Measurements from ENCODE around the gene MACROD2. TPM values are rescaled to one million over a fixed set of nuclear protein-coding genes. Genes with fewer than 3 reads are reported as not detected.

Gene MACROD2
- total RNA-seq, 1 experiment from 2014 or later = 1.6 TPM

DNA sequence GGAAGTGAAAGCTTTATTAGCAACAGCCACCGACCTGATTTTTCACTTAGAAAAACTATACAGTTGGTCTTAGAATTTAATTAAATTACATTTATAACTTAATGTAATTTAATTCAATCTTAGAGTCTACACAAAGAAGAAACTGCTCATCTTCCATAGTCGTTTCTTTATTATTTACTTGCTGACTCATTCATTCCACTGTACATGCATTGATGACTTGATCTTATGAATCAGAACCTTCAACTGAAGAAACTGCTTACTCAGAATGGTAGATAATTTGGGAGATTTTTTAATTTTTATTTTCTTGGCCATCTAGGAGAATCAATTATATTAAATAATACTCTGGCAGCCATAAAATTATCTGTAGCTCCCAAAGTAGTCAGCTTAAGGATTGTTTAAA, 1363.7 kb downstream of the MACROD2 start:
- H3K9me3 Mint-ChIP-seq = peaks cover 0 to 4% of the 10 kb centered on the region in 2 experiments; a peak in 2 of 5 replicates
- Histone ChIP-seq H3K9ac (ENCODE audit: extremely low read depth, insufficient read length, low read length) (no peak overlapping the region), H3K4ac (ENCODE audit: low read depth, low read length) (no peak overlapping the region), H3K23ac (ENCODE audit: insufficient read length, low read depth, low read length) (no peak overlapping the region), H3K23me2 (ENCODE audit: insufficient read length, low read depth, low read length, poor library complexity, severe bottlenecking) (no peaks in the 10 kb centered on the region), H4K20me1 (ENCODE audit: control insufficient read depth, insufficient read depth, insufficient read length) (no peaks in the 10 kb centered on the region), H3T11ph (ENCODE audit: low read length) (no peak overlapping the region), H3K14ac (ENCODE audit: insufficient read depth, low read length) (no peak overlapping the region), H4K8ac (replicated peaks; ENCODE audit: insufficient read length, low read depth, low read length) (no peak overlapping the region), H3K4me2 (ENCODE audit: insufficient read depth, insufficient read length, low read length) (no peak overlapping the region), H3K27ac (ENCODE audit: insufficient read length, low read depth, low read length) (no peak overlapping the region), H3K18ac (ENCODE audit: insufficient read length, low read depth, low read length) (no peak overlapping the region), H3K79me2 (ENCODE audit: insufficient read depth, low read length) (no peaks in the 10 kb centered on the region), H2BK20ac (ENCODE audit: low read depth, low read length, poor library complexity, severe bottlenecking) (no peak overlapping the region), H2AFZ (ENCODE audit: low read length) (no peak overlapping the region), H3K27me3 (ENCODE audit: insufficient read depth, low read length) (no peaks in the 10 kb centered on the region), H3K79me1 (ENCODE audit: insufficient read depth, low read depth, low read length, poor library complexity, severe bottlenecking) (no peaks in the 10 kb centered on the region), H4K91ac (ENCODE audit: insufficient read length, low read depth, low read length) (no peak overlapping the region), H2BK15ac (ENCODE audit: low read depth, low read length) (no peak overlapping the region), H3K9me3 (ENCODE audit: control insufficient read depth, low read depth, low read length) (no peaks in the 10 kb centered on the region), H2BK12ac (ENCODE audit: insufficient read length, low read depth, low read length) (no peak overlapping the region), H2BK5ac (ENCODE audit: insufficient read length, low read length) (no peak overlapping the region), H4K5ac (ENCODE audit: insufficient read length, low read depth, low read length) (no peak overlapping the region), H2BK120ac (ENCODE audit: low read depth, low read length, poor library complexity, severe bottlenecking) (no peak overlapping the region), H3K4me1 (ENCODE audit: insufficient read depth, low read length) (peaks cover 2% of the 10 kb centered on the region; the same call in 1 of the 2 replicates), H3K56ac (ENCODE audit: insufficient read length, low read depth, low read length) (no peak overlapping the region), H2AK5ac (ENCODE audit: insufficient read length, low read length) (no peak overlapping the region)
- no peaks in the 10 kb centered on the region for H3K27me3 Mint-ChIP-seq (ENCODE audit: low read depth)
- TF ChIP-seq, protein P1, sequence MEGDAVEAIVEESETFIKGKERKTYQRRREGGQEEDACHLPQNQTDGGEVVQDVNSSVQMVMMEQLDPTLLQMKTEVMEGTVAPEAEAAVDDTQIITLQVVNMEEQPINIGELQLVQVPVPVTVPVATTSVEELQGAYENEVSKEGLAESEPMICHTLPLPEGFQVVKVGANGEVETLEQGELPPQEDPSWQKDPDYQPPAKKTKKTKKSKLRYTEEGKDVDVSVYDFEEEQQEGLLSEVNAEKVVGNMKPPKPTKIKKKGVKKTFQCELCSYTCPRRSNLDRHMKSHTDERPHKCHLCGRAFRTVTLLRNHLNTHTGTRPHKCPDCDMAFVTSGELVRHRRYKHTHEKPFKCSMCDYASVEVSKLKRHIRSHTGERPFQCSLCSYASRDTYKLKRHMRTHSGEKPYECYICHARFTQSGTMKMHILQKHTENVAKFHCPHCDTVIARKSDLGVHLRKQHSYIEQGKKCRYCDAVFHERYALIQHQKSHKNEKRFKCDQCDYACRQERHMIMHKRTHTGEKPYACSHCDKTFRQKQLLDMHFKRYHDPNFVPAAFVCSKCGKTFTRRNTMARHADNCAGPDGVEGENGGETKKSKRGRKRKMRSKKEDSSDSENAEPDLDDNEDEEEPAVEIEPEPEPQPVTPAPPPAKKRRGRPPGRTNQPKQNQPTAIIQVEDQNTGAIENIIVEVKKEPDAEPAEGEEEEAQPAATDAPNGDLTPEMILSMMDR (conservative IDR thresholded peaks at IDR 0.05) = no peak
- no CpG with 5 or more reads among the region's 2 CpGs for WGBS (ENCODE audit: extremely low coverage, insufficient read length, low lambda C conversion rate)
- no peak overlapping the region for H3K27ac Mint-ChIP-seq
- DNase-seq = no peak
- H3K4me3 Mint-ChIP-seq = no peak overlapping the region
- H3K4me1 Mint-ChIP-seq = peaks cover 7 to 8% of the 10 kb centered on the region in 2 experiments
- no peaks in the 10 kb centered on the region for H3K36me3 Mint-ChIP-seq (ENCODE audit: insufficient read depth in 1 of 3, low read depth in 3 of 3)

All from H9 (cell line).